HFF-Myc (cell line): ENCODE results near the gene PDZD8.

Experiments
- DNase-seq: peaks from one replicate; pipeline ENCODE4 v3.0.0-alpha.2; 2011; ENCODE audit warnings: low read depth; ENCODE audit errors: extremely low read depth
- H3K4me3 ChIP-seq: replicated peaks from 2 replicates; pipeline ENCODE4 v1.5.1; 2011; ENCODE audit warnings: low read depth, mild to moderate bottlenecking, control low read depth, low read length
- CTCF ChIP-seq: IDR thresholded peaks from 2 replicates; pipeline ENCODE4 v1.5.1; 2012; ENCODE audit warnings: mild to moderate bottlenecking, low read depth, low read length, control low read depth; ENCODE audit errors: missing control alignments

Gene PDZD8

GRCh38 chr10:117260084-117260483 is 115.2 kb downstream of the PDZD8 start:
- no peak for TF ChIP-seq CTCF

GRCh38 chr10:117259279-117259678 is 116.0 kb downstream of the PDZD8 start:
- no peak for DNase-seq
- TF ChIP-seq CTCF, result no peak
- H3K4me3 ChIP-seq, result no peak overlapping the region

More at GRCh38 chr10:117260084-117260483, 115.2 kb downstream of the PDZD8 start:
- DNase-seq, result no peak
- no peak overlapping the region for H3K4me3 ChIP-seq

- no peak for DNase-seq
- H3K4me3 ChIP-seq, result no peak overlapping the region
- no peak for TF ChIP-seq CTCF
Observed at GRCh38 chr10:117257721-117258120, 117.5 kb downstream of the PDZD8 start.

GRCh38 chr10:117256910-117257309 is 118.3 kb downstream of the PDZD8 start:
- no peak overlapping the region for H3K4me3 ChIP-seq
- no peak for TF ChIP-seq CTCF
- DNase-seq, result no peak

GRCh38 chr10:117255835-117256460 is 119.3 kb downstream of the PDZD8 start:
- TF ChIP-seq CTCF, result no peak
- DNase-seq, result no peak
- H3K4me3 ChIP-seq, result no peak overlapping the region

GRCh38 chr10:117254774-117255735 is 120.2 kb downstream of the PDZD8 start:
- no peak for TF ChIP-seq CTCF
- no peak for DNase-seq
- no peak overlapping the region for H3K4me3 ChIP-seq
